H1 (cell line): ENCODE data around the gene NAV2. TPM values are rescaled to one million over a fixed set of nuclear protein-coding genes. Genes with fewer than 3 reads are reported as not detected.

Source experiments
- CTCF ChIA-PET: fragments of 300-600 bp; sonication (Branson Sonifier 250); formaldehyde crosslinking; loops from one replicate; lab custom pipeline; 2021; ENCODE audit not compliant: partially characterized antibody; lab: Charles Lee
- POLR2A ChIA-PET: fragments of 300-600 bp; sonication (Branson Sonifier 250); formaldehyde crosslinking; loops from one replicate; lab custom pipeline; 2021; ENCODE audit warnings: inconsistent platforms; ENCODE audit not compliant: partially characterized antibody; lab: Charles Lee
- DNase-seq, 2 experiments: peaks; one replicate each; pipeline versions ENCODE4 v3.0.0 to v3.0.0-alpha.2; 2010 to 2022; ENCODE audit warnings: low spot score in 2 of 2, low read depth in 1 of 2, mixed read lengths in 1 of 2
- FAIRE-seq: peaks from 2 replicates; lab custom pipeline; 2011; peaks lifted over from hg19 to GRCh38; lab: Jason Lieb, UNC
- H2AFZ ChIP-seq: 2 replicates; pipeline ENCODE4 v1.8.1; 2012; ENCODE audit warnings: low read length, inconsistent platforms
- H2AK5ac ChIP-seq: 2 replicates; pipeline ENCODE4 v1.6.1; 2013; ENCODE audit warnings: low read depth, low read length
- H2BK120ac ChIP-seq: replicated peaks from 2 replicates; pipeline ENCODE3; 2013; ENCODE audit warnings: low read depth, low read length, inconsistent platforms
- H2BK12ac ChIP-seq: 2 replicates; pipeline ENCODE4 v1.6.1; 2013; ENCODE audit warnings: low read depth, low read length
- H2BK15ac ChIP-seq: 2 replicates; pipeline ENCODE4 v1.6.1; 2013; ENCODE audit warnings: low read length
- H2BK20ac ChIP-seq: 2 replicates; pipeline ENCODE4 v1.6.1; 2013; ENCODE audit warnings: low read length
- H2BK5ac ChIP-seq: 2 replicates; pipeline ENCODE4 v1.6.1; 2013; ENCODE audit warnings: low read depth, low read length
- H3K14ac ChIP-seq: 2 replicates; pipeline ENCODE4 v1.6.1; 2013; ENCODE audit warnings: inconsistent platforms; ENCODE audit not compliant: insufficient read length
- H3K18ac ChIP-seq: 2 replicates; pipeline ENCODE4 v1.6.1; 2013; ENCODE audit warnings: low read length; ENCODE audit errors: extremely low read depth
- H3K23ac ChIP-seq: 2 replicates; pipeline ENCODE4 v1.6.1; 2013; ENCODE audit warnings: inconsistent platforms; ENCODE audit not compliant: insufficient read length
- H3K23me2 ChIP-seq: 2 replicates; pipeline ENCODE4 v1.6.1; 2013; ENCODE audit warnings: low read depth, low read length
- H3K27ac ChIP-seq: 2 replicates; pipeline ENCODE4 v1.6.1; 2011; ENCODE audit warnings: low read depth, low read length, inconsistent platforms
- H3K27me3 ChIP-seq, 4 experiments: replicated peaks in 1 of 4; 1 replicate in 1 of 4; 2 replicates in 3 of 4; pipeline versions ENCODE4 v1.6.1 to v1.8.1; 2011 to 2013; ENCODE audit warnings: low read length in 3 of 4, mild to moderate bottlenecking in 3 of 4, inconsistent platforms in 2 of 4, mixed read lengths in 2 of 4, moderate library complexity in 1 of 4; ENCODE audit not compliant: control insufficient read depth in 3 of 4, insufficient read depth in 3 of 4; ENCODE audit errors: extremely low read depth in 1 of 4
- H3K36me3 ChIP-seq, 4 experiments: 2 replicates each; pipeline versions ENCODE4 v1.6.1 to v1.8.1; 2011 to 2013; ENCODE audit warnings: mild to moderate bottlenecking in 4 of 4, low read length in 3 of 4, moderate library complexity in 2 of 4, control low read depth in 1 of 4, inconsistent platforms in 1 of 4; ENCODE audit not compliant: insufficient read depth in 4 of 4, control insufficient read depth in 2 of 4
- H3K4ac ChIP-seq: replicated peaks from 2 replicates; pipeline ENCODE3; 2013; ENCODE audit warnings: low read length, low read depth, mixed read lengths, inconsistent platforms; ENCODE audit not compliant: insufficient read length
- H3K4me1 ChIP-seq, 4 experiments: replicated peaks in 1 of 4; 1 replicate in 1 of 4; 2 replicates in 3 of 4; pipeline versions ENCODE4 v1.6.1 to v1.8.1; 2011 to 2013; ENCODE audit warnings: low read length in 3 of 4, inconsistent platforms in 2 of 4, mixed read lengths in 1 of 4; ENCODE audit not compliant: insufficient read depth in 4 of 4, control insufficient read depth in 3 of 4
- H3K4me2 ChIP-seq, 2 experiments: 2 replicates each; pipeline versions ENCODE4 v1.6.1 to v1.8.1; 2011 to 2013; ENCODE audit warnings: low read depth in 2 of 2, low read length in 2 of 2, control low read depth in 1 of 2, inconsistent platforms in 1 of 2, mild to moderate bottlenecking in 1 of 2; ENCODE audit not compliant: insufficient read depth in 1 of 2
- H3K4me3 ChIP-seq, 4 experiments: fragments of 200-600, 300-600 bp in 1 of 4; sonication (generic), shearing (Covaris generic), sonication (Bioruptor Twin) in 1 of 4; 2 replicates each; pipeline versions ENCODE4 v1.5.1 to v1.8.1; 2011 to 2016; ENCODE audit warnings: low read length in 4 of 4, low read depth in 3 of 4, control low read depth in 2 of 4, inconsistent platforms in 2 of 4, mild to moderate bottlenecking in 2 of 4, mixed read lengths in 1 of 4, moderate library complexity in 1 of 4; ENCODE audit not compliant: insufficient read depth in 2 of 4; ENCODE audit errors: extremely low read depth in 1 of 4
- H3K56ac ChIP-seq: replicated peaks from 2 replicates; pipeline ENCODE3; 2013; ENCODE audit warnings: low read depth, mild to moderate bottlenecking, mixed read lengths, low read length, inconsistent platforms; ENCODE audit not compliant: insufficient read length
- H3K79me1 ChIP-seq: 2 replicates; pipeline ENCODE4 v1.6.1; 2013; ENCODE audit warnings: low read depth, low read length, control low read depth
- H3K79me2 ChIP-seq, 2 experiments: 2 replicates each; pipeline versions ENCODE4 v1.6.1 to v1.8.1; 2012 to 2013; ENCODE audit warnings: low read length in 2 of 2, mild to moderate bottlenecking in 2 of 2, inconsistent platforms in 1 of 2; ENCODE audit not compliant: insufficient read depth in 2 of 2, control insufficient read depth in 1 of 2
- H3K9ac ChIP-seq, 4 experiments: replicated peaks in 1 of 4; 1 replicate in 1 of 4; 2 replicates in 3 of 4; pipeline versions ENCODE4 v1.6.1 to v1.8.1; 2011 to 2013; ENCODE audit warnings: low read depth in 3 of 4, low read length in 3 of 4, control low read depth in 2 of 4, mild to moderate bottlenecking in 2 of 4, moderate library complexity in 2 of 4, inconsistent platforms in 1 of 4; ENCODE audit errors: extremely low read depth in 1 of 4
- H3K9me3 ChIP-seq, 2 experiments: 2 replicates each; pipeline versions ENCODE4 v1.6.1 to v1.8.1; 2012 to 2013; ENCODE audit warnings: mild to moderate bottlenecking in 2 of 2, moderate library complexity in 2 of 2, control low read depth in 1 of 2, inconsistent platforms in 1 of 2, low read depth in 1 of 2, low read length in 1 of 2, mixed read lengths in 1 of 2; ENCODE audit not compliant: insufficient read depth in 2 of 2
- H4K20me1 ChIP-seq, 2 experiments: replicated peaks in 1 of 2; 2 replicates each; pipeline versions ENCODE3 to v1.8.1; 2011 to 2013; ENCODE audit warnings: inconsistent platforms in 2 of 2, low read length in 2 of 2, mild to moderate bottlenecking in 1 of 2; ENCODE audit not compliant: insufficient read depth in 2 of 2, control insufficient read depth in 1 of 2
- H4K5ac ChIP-seq: 2 replicates; pipeline ENCODE4 v1.6.1; 2013; ENCODE audit warnings: low read length, low read depth, mixed read lengths, inconsistent platforms; ENCODE audit not compliant: insufficient read length
- H4K8ac ChIP-seq: 2 replicates; pipeline ENCODE4 v1.8.0; 2013; ENCODE audit warnings: mild to moderate bottlenecking, moderate library complexity, low read length, inconsistent platforms; ENCODE audit not compliant: insufficient read depth; ENCODE audit errors: extremely low read depth
- H4K91ac ChIP-seq: replicated peaks from 2 replicates; pipeline ENCODE3; 2013; ENCODE audit warnings: low read length, mixed read lengths, inconsistent platforms; ENCODE audit not compliant: insufficient read length
- CBX5 ChIP-seq: fragments of 300-800, 300-1000 bp; sonication (generic); IDR thresholded peaks from 2 replicates; pipeline ENCODE4 v1.7.1; 2016; ENCODE audit warnings: antibody characterized with exemption, low read length, low read depth
- CHD1 ChIP-seq: IDR thresholded peaks from 2 replicates; pipeline ENCODE4 v1.6.1; 2012; ENCODE audit warnings: low read depth, low read length, improper control_type of control experiment
- JUN ChIP-seq: IDR thresholded peaks from 2 replicates; pipeline ENCODE4 v1.6.1; 2011; ENCODE audit warnings: low read depth, mild to moderate bottlenecking, improper control_type of control experiment, low read length
- MAFK ChIP-seq: IDR thresholded peaks from 2 replicates; pipeline ENCODE4 v1.6.1; 2012; ENCODE audit warnings: low read depth, mild to moderate bottlenecking, improper control_type of control experiment, low read length
- NANOG ChIP-seq: IDR thresholded peaks from 2 replicates; pipeline ENCODE4 v1.6.1; 2011; ENCODE audit warnings: low read length, low read depth, mild to moderate bottlenecking, inconsistent platforms; ENCODE audit not compliant: insufficient read depth, poor library complexity, severe bottlenecking
- PHF8 ChIP-seq: fragments of 200-600 bp; sonication (generic); conservative IDR thresholded peaks from 2 replicates; pipeline ENCODE4 v1.7.1; 2012; ENCODE audit warnings: low read depth, mild to moderate bottlenecking, inconsistent platforms, low read length, moderate library complexity
- SAP30 ChIP-seq: fragments of 300-600 bp; sonication (generic); IDR thresholded peaks from 2 replicates; pipeline ENCODE4 v1.7.1; 2012; ENCODE audit warnings: low read length, moderate library complexity, mild to moderate bottlenecking, inconsistent platforms; ENCODE audit not compliant: insufficient read depth, insufficient replicate concordance
- SP2 ChIP-seq: IDR thresholded peaks from 2 replicates; pipeline ENCODE4 v1.6.1; 2012; ENCODE audit warnings: mild to moderate bottlenecking, low read length, inconsistent platforms
- WGBS, 2 experiments: shearing (Covaris generic) in 1 of 2; methylation state at CpG; one replicate each; pipeline versions ENCODE4 v1.1.6 to v1.1.7; 2013 to 2015; ENCODE audit warnings: low lambda C conversion rate in 2 of 2, mixed read lengths in 2 of 2, inconsistent platforms in 1 of 2, low coverage in 1 of 2, missing lambda C conversion rate in 1 of 2; ENCODE audit not compliant: insufficient replicate concordance in 2 of 2, insufficient coverage in 1 of 2, insufficient read length in 1 of 2; ENCODE audit errors: extremely low coverage in 1 of 2, missing lambda C conversion rate in 1 of 2; 5-methylcytosine and 5-hydroxymethylcytosine counted together
- polyA plus RNA-seq, 7 experiments: library from polyadenylated mRNA; depleted of rRNA in 3 of 7; stranded (reverse) in 5 of 7; unstranded in 2 of 7; fragments of >200 nt in 5 of 7; fragments of 200-250 nt in 2 of 7; gene quantifications; 1 replicate in 5 of 7; 2 replicates in 1 of 7; 4 replicates in 1 of 7; pipeline versions ENCODE4 v1.2.1 to v1.2.3, GENCODE V29; 2011 to 2013; ENCODE audit warnings: missing spikeins in 2 of 7, mixed read lengths in 2 of 7
- total RNA-seq: library from RNA; stranded (reverse); fragmentation: NEBNext Ultra II Directional; extraction: Animal tissue kit (Norgen Biotek cat#: 25700); gene quantifications from 2 replicates; pipeline ENCODE4 v1.2.1, GENCODE V29; 2021
- TF ChIP-seq, protein P1 (sequence below): IDR thresholded peaks from 2 replicates; pipeline ENCODE4 v1.6.1; 2011; ENCODE audit warnings: low read depth, mild to moderate bottlenecking, low read length; ENCODE audit not compliant: insufficient read depth
- TF ChIP-seq, protein P2 (sequence below): IDR thresholded peaks from 2 replicates; pipeline ENCODE4 v1.6.1; 2012; ENCODE audit warnings: low read length, inconsistent platforms

The NAV2 gene
- total and polyA plus RNA-seq, 2 of the 8 experiments (the other 6 are each of a cell fraction or from before 2014, with no cell fraction given) = 35.6 to 73.6 TPM

DNA sequence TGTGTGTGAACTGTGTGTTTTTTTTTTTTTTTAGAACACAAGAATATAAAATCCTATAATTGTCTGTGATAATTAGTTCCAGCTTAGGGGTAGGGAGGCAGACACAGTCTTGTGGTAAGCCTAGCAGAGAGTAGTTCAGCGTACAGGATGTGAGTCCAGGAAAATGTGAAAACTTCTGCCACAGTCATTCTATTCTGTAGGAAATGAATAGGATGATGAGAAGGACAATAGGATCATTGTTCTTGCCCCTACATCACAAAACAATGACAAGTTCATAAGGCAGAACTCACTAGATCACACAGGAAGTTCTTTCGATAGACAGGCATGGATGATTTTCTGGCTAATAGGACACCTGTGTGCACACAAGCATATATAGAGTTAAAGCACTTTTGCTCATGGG lies 132.2 kb downstream of the NAV2 start:
- no peak overlapping the region for H3K18ac ChIP-seq
- CTCF ChIA-PET = no interaction called here
- H3K56ac ChIP-seq = no peak overlapping the region
- H2BK15ac ChIP-seq = no peak overlapping the region
- FAIRE-seq (no peak), DNase-seq (no peak)
- no peak overlapping the region for H3K4me2 ChIP-seq
- H3K23ac ChIP-seq = no peak overlapping the region
- WGBS, 2 experiments = 85% methylated on average over 2 of the region's 2 CpGs; no CpG with 5 or more reads in 1 of the 2 experiments
- H3K4me1 ChIP-seq = peaks cover 0 to 12% (median 4%) of the 10 kb centered on the region in 4 experiments; a peak in 4 of 7 replicates
- H3K14ac ChIP-seq = no peak overlapping the region
- TF ChIP-seq, protein P1, sequence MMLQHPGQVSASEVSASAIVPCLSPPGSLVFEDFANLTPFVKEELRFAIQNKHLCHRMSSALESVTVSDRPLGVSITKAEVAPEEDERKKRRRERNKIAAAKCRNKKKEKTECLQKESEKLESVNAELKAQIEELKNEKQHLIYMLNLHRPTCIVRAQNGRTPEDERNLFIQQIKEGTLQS = no peak
- TF ChIP-seq SP2 (no peak), MAFK (no peak), PHF8 (no peak), CBX5 (no peak), JUN (no peak), SAP30 (no peak), CHD1 (no peak), NANOG (no peak)
- TF ChIP-seq, protein P2, sequence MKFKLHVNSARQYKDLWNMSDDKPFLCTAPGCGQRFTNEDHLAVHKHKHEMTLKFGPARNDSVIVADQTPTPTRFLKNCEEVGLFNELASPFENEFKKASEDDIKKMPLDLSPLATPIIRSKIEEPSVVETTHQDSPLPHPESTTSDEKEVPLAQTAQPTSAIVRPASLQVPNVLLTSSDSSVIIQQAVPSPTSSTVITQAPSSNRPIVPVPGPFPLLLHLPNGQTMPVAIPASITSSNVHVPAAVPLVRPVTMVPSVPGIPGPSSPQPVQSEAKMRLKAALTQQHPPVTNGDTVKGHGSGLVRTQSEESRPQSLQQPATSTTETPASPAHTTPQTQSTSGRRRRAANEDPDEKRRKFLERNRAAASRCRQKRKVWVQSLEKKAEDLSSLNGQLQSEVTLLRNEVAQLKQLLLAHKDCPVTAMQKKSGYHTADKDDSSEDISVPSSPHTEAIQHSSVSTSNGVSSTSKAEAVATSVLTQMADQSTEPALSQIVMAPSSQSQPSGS = no peak
- H3K27me3 ChIP-seq = no peaks in the 10 kb centered on the region
- H2BK5ac ChIP-seq = no peak overlapping the region
- no peak overlapping the region for H3K4me3 ChIP-seq
- H3K9ac ChIP-seq = no peak overlapping the region
- no peaks in the 10 kb centered on the region for H3K23me2 ChIP-seq
- no peaks in the 10 kb centered on the region; the same call in 1 of the 2 replicates for H3K79me1 ChIP-seq
- H3K36me3 ChIP-seq = peaks cover 5 to 30% (median 12%) of the 10 kb centered on the region in 4 experiments; a peak in 6 of 8 replicates
- no peak overlapping the region for H2AFZ ChIP-seq
- no peak overlapping the region for H4K91ac ChIP-seq
- peaks cover 0 to 4% of the 10 kb centered on the region in 2 experiments for H4K20me1 ChIP-seq
- H2BK12ac ChIP-seq = no peak overlapping the region
- no peak overlapping the region for H2BK120ac ChIP-seq
- H3K4ac ChIP-seq = no peak overlapping the region
- no peak overlapping the region for H2AK5ac ChIP-seq
- peaks cover 0 to 8% of the 10 kb centered on the region in 2 experiments; a peak in 1 of 4 replicates for H3K79me2 ChIP-seq
- POLR2A ChIA-PET = no interaction called here
- H4K5ac ChIP-seq = no peak overlapping the region
- H2BK20ac ChIP-seq = no peak overlapping the region
- H3K9me3 ChIP-seq = no peaks in the 10 kb centered on the region
- no peak overlapping the region for H4K8ac ChIP-seq
- H3K27ac ChIP-seq = no peak overlapping the region
